ENCODE results near the gene ATG7. TPM values are rescaled to one million over a fixed set of nuclear protein-coding genes. Genes with fewer than 3 reads are reported as not detected.

The ATG7 gene
- total RNA-seq, 1 donor from 2014 or later = 53.4 TPM

GRCh38 chr3:11307830-11308432, 35.7 kb downstream of the ATG7 start:
- DNase-seq (ENCODE audit: low read depth) (no peak), FAIRE-seq (no peak)
- TF ChIP-seq CTCF (IDR thresholded peaks at IDR 0.05; ENCODE audit: insufficient read depth, low read length, severe bottlenecking) = no peak
- peaks cover 18% of the 10 kb centered on the region for H3K36me3 ChIP-seq (ENCODE audit: control insufficient read depth, insufficient read depth, low read length)
- no peaks in the 10 kb centered on the region for H3K27me3 ChIP-seq (ENCODE audit: control insufficient read depth, insufficient read depth, low read length)
- H3K4me3 ChIP-seq (ENCODE audit: low read depth, low read length) = no peak overlapping the region

GRCh38 chr3:11310258-11310657, 38.1 kb downstream of the ATG7 start:
- TF ChIP-seq CTCF (IDR thresholded peaks at IDR 0.05; ENCODE audit: insufficient read depth, low read length, severe bottlenecking) = no peak
- Histone ChIP-seq H3K36me3 (ENCODE audit: control insufficient read depth, insufficient read depth, low read length) (peaks cover 20% of the 10 kb centered on the region), H3K4me3 (ENCODE audit: low read depth, low read length) (no peak overlapping the region), H3K27me3 (ENCODE audit: control insufficient read depth, insufficient read depth, low read length) (no peaks in the 10 kb centered on the region)
- FAIRE-seq = no peak
- no peak for DNase-seq (ENCODE audit: low read depth)

GRCh38 chr3:11312166-11312565, 40.0 kb downstream of the ATG7 start:
- TF ChIP-seq CTCF (IDR thresholded peaks at IDR 0.05; ENCODE audit: insufficient read depth, low read length, severe bottlenecking) = no peak
- H3K27me3 ChIP-seq (ENCODE audit: control insufficient read depth, insufficient read depth, low read length) = no peaks in the 10 kb centered on the region
- DNase-seq (ENCODE audit: low read depth) (no peak), FAIRE-seq (no peak)
- H3K36me3 ChIP-seq (ENCODE audit: control insufficient read depth, insufficient read depth, low read length) = peaks cover 17% of the 10 kb centered on the region
- H3K4me3 ChIP-seq (ENCODE audit: low read depth, low read length) = no peak overlapping the region

GRCh38 chr3:11317300-11317699, 45.1 kb downstream of the ATG7 start:
- TF ChIP-seq CTCF (IDR thresholded peaks at IDR 0.05; ENCODE audit: insufficient read depth, low read length, severe bottlenecking) = no peak
- FAIRE-seq (no peak), DNase-seq (ENCODE audit: low read depth) (no peak)
- Histone ChIP-seq H3K27me3 (ENCODE audit: control insufficient read depth, insufficient read depth, low read length) (no peaks in the 10 kb centered on the region), H3K36me3 (ENCODE audit: control insufficient read depth, insufficient read depth, low read length) (peaks cover 9% of the 10 kb centered on the region), H3K4me3 (ENCODE audit: low read depth, low read length) (no peak overlapping the region)

GRCh38 chr3:11322931-11323330, 50.7 kb downstream of the ATG7 start:
- Histone ChIP-seq H3K36me3 (ENCODE audit: control insufficient read depth, insufficient read depth, low read length) (peaks cover 8% of the 10 kb centered on the region), H3K4me3 (ENCODE audit: low read depth, low read length) (no peak overlapping the region), H3K27me3 (ENCODE audit: control insufficient read depth, insufficient read depth, low read length) (no peaks in the 10 kb centered on the region)
- DNase-seq (ENCODE audit: low read depth) (no peak), FAIRE-seq (no peak)
- TF ChIP-seq CTCF (IDR thresholded peaks at IDR 0.05; ENCODE audit: insufficient read depth, low read length, severe bottlenecking) = no peak

- TF ChIP-seq CTCF (IDR thresholded peaks at IDR 0.05; ENCODE audit: insufficient read depth, low read length, severe bottlenecking) = no peak
- DNase-seq (ENCODE audit: low read depth) (no peak), FAIRE-seq (no peak)
- Histone ChIP-seq H3K4me3 (ENCODE audit: low read depth, low read length) (no peak overlapping the region), H3K36me3 (ENCODE audit: control insufficient read depth, insufficient read depth, low read length) (peaks cover 8% of the 10 kb centered on the region), H3K27me3 (ENCODE audit: control insufficient read depth, insufficient read depth, low read length) (no peaks in the 10 kb centered on the region)
Observed at GRCh38 chr3:11323813-11324212, 51.6 kb downstream of the ATG7 start.
